GM19023 (cell line): ENCODE measurements around the gene LTBP4.
"Not testable (repeated sequence)": the region's sequence is repeated elsewhere in the genome, so short reads cannot be mapped to it uniquely, and the experiment has no call there.

Experiments
- ATAC-seq: cut with Tn5 transposase; IDR thresholded peaks from one replicate; pipeline ENCODE4 v1.9.1; 2021; ENCODE audit warnings: mild to moderate bottlenecking, moderate library complexity; ENCODE audit not compliant: unreplicated experiment

Gene LTBP4

GRCh38 chr19:40601134-40601974 is at the start of gene LTBP4:
TSS of gene LTBP4 (plus strand) at chr19:40601369. CDS start at chr19:40601388, 19 bp downstream.
- no peak for ATAC-seq

GRCh38 chr19:40552848-40553247 is 48.3 kb upstream of the LTBP4 start:
- ATAC-seq, result no peak

- no peak for ATAC-seq
Observed at GRCh38 chr19:40553885-40554857, 47.0 kb upstream of the LTBP4 start.

- no peak for ATAC-seq
Observed at GRCh38 chr19:40555978-40556689, 45.0 kb upstream of the LTBP4 start.

GRCh38 chr19:40556953-40557530 is 44.1 kb upstream of the LTBP4 start:
- ATAC-seq, result no peak

- ATAC-seq, result no peak
Observed at GRCh38 chr19:40559394-40559793, 41.8 kb upstream of the LTBP4 start.

GRCh38 chr19:40560092-40560507 is 41.1 kb upstream of the LTBP4 start:
- ATAC-seq, result no peak

- no peak for ATAC-seq
Observed at GRCh38 chr19:40561947-40562346, 39.2 kb upstream of the LTBP4 start.

GRCh38 chr19:40564535-40564934 is 36.6 kb upstream of the LTBP4 start:
- ATAC-seq, result not testable (repeated sequence)

- ATAC-seq, result no peak
Observed at GRCh38 chr19:40565355-40565754, 35.8 kb upstream of the LTBP4 start.

GRCh38 chr19:40565910-40566495 is 35.2 kb upstream of the LTBP4 start:
- ATAC-seq, result no peak

- no peak for ATAC-seq
Observed at GRCh38 chr19:40567040-40567749, 34.0 kb upstream of the LTBP4 start.

- no peak for ATAC-seq
Observed at GRCh38 chr19:40567750-40568494, 33.2 kb upstream of the LTBP4 start.

- ATAC-seq, result peak; percentile 79
Observed at GRCh38 chr19:40570313-40571004, 30.7 kb upstream of the LTBP4 start.

GRCh38 chr19:40571005-40571318 is 30.2 kb upstream of the LTBP4 start:
- no peak for ATAC-seq

- no peak for ATAC-seq
Observed at GRCh38 chr19:40571831-40572495, 29.2 kb upstream of the LTBP4 start.

GRCh38 chr19:40575326-40575725 is 25.8 kb upstream of the LTBP4 start:
- ATAC-seq, result no peak

GRCh38 chr19:40576151-40576584 is 25.0 kb upstream of the LTBP4 start:
- ATAC-seq, result peak; percentile 14
